Osteoblast (primary cell): ENCODE data around the gene RILPL2. TPM values are rescaled to one million over a fixed set of nuclear protein-coding genes. Genes with fewer than 3 reads are reported as not detected.
"Not testable (repeated sequence)": the region's sequence is repeated elsewhere in the genome, so short reads cannot be mapped to it uniquely, and the experiment has no call there.

Experiments
- DNase-seq: peaks from one replicate; pipeline ENCODE4 v3.0.0; 2011; ENCODE audit warnings: low spot score, mixed read lengths; ENCODE audit not compliant: insufficient read length; ENCODE audit errors: missing footprints
- H2AFZ ChIP-seq: 2 replicates; pipeline ENCODE4 v1.6.0; 2011; ENCODE audit warnings: mild to moderate bottlenecking, low read length
- H3K27ac ChIP-seq: 2 replicates; pipeline ENCODE4 v1.5.1; 2011; ENCODE audit warnings: mild to moderate bottlenecking, low read depth, low read length, moderate library complexity
- H3K27me3 ChIP-seq: 2 replicates; pipeline ENCODE4 v1.6.0; 2012; ENCODE audit warnings: mild to moderate bottlenecking, control low read depth, inconsistent platforms, low read length, moderate library complexity; ENCODE audit not compliant: insufficient read depth
- H3K36me3 ChIP-seq: 2 replicates; pipeline ENCODE4 v1.5.1; 2011; ENCODE audit warnings: mild to moderate bottlenecking, low read length, control low read depth, moderate library complexity; ENCODE audit not compliant: insufficient read depth
- H3K4me1 ChIP-seq: 2 replicates; pipeline ENCODE4 v1.5.1; 2011; ENCODE audit warnings: mild to moderate bottlenecking, low read length, control low read depth, moderate library complexity; ENCODE audit not compliant: insufficient read depth
- H3K4me2 ChIP-seq: 2 replicates; pipeline ENCODE4 v1.6.0; 2011; ENCODE audit warnings: mild to moderate bottlenecking, low read length; ENCODE audit not compliant: insufficient read depth
- H3K4me3 ChIP-seq: fragments of 200-600 bp; sonication (generic); 3 replicates; pipeline ENCODE4 v1.5.1; 2012; ENCODE audit warnings: mild to moderate bottlenecking, low read length, inconsistent platforms; ENCODE audit not compliant: insufficient read depth
- H3K79me2 ChIP-seq: 2 replicates; pipeline ENCODE4 v1.6.0; 2012; ENCODE audit warnings: mild to moderate bottlenecking, low read length, control low read depth, inconsistent platforms; ENCODE audit not compliant: insufficient read depth
- H3K9me3 ChIP-seq: 2 replicates; pipeline ENCODE4 v1.5.1; 2011; ENCODE audit warnings: low read depth, low read length, control low read depth
- H4K20me1 ChIP-seq: 2 replicates; pipeline ENCODE4 v1.6.0; 2012; ENCODE audit warnings: mild to moderate bottlenecking, low read length, control low read depth; ENCODE audit not compliant: insufficient read depth
- total RNA-seq: library from RNA; depleted of rRNA; stranded (reverse); fragments of >200 nt; gene quantifications from 2 replicates; pipeline ENCODE4 v1.2.3, GENCODE V29; 2012
- TF ChIP-seq, protein P1 (sequence below): IDR thresholded peaks from 2 replicates; pipeline ENCODE4 v1.5.1; 2011; ENCODE audit warnings: mild to moderate bottlenecking, low read depth, low read length, moderate library complexity; ENCODE audit errors: extremely low read depth

RILPL2 gene
- total RNA-seq, 1 donor: 5.1 TPM

DNA sequence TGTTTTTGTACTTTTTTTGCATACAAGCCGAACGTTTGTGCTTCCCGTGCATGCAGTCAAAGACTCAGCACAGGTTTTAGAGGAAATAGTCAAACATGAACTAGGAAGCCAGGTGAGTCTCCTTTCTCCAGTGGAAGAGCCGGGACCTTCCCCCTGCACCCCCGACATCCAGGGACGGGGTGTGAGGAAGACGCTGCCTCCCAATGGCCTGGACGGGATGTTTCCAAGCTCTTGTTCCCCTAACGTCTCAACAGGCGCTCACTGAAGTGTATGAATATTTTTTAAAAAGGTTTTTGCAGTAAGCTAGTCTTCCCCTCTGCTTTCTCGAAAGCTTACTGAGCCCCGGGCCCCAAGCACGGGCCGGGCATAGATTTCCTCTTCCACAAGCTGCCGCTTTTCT, 28.6 kb downstream of the RILPL2 start:
- H3K27me3 ChIP-seq, H3K4me3 ChIP-seq, H4K20me1 ChIP-seq, DNase-seq, H2AFZ ChIP-seq, H3K4me2 ChIP-seq, H3K9me3 ChIP-seq, H3K27ac ChIP-seq, H3K4me1 ChIP-seq: not testable (repeated sequence)
- H3K79me2 ChIP-seq: peaks cover 22% of the 10 kb centered on the region
- peaks cover 51% of the 10 kb centered on the region for H3K36me3 ChIP-seq

DNA sequence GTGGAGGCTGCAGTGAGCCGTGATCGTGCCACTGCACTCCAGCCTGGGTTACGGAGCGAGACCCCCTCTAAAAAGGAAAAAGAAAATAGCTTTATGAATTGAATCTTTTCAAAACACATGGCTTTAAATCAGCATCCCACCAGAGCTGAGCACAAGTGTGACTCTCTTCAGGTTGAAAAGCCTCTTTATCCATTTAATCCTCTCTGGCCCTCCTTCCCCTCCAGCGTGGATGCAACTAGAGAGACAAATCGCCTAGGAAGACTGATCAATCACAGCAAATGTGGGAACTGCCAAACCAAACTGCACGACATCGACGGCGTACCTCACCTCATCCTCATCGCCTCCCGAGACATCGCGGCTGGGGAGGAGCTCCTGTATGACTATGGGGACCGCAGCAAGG, 29.2 kb downstream of the RILPL2 start:
- not testable (repeated sequence) for H3K4me2 ChIP-seq, H4K20me1 ChIP-seq

DNA sequence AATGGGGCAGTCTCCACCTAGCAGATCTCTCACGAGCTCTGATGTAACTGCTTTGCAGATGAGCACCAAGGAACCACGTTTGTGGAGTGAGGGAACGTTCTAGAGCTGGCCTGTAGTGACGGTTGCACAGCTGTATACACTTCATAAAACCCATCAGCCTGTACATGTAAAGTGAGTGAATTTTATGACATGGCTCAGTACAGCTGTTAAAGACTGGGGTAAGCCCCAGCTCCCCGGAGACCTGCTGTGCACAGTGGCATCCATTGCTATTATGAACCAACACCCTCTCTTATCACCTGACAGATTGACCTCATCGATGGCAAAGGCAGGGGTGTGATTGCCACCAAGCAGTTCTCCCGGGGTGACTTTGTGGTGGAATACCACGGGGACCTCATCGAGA, 31.9 kb downstream of the RILPL2 start:
- Histone ChIP-seq H2AFZ (no peak overlapping the region), H3K9me3 (no peaks in the 10 kb centered on the region), H3K4me3 (no peak overlapping the region), H3K27me3 (no peaks in the 10 kb centered on the region), H3K27ac (no peak overlapping the region), H3K79me2 (peaks cover 54% of the 10 kb centered on the region), H4K20me1 (peaks cover 5% of the 10 kb centered on the region), H3K4me1 (no peaks in the 10 kb centered on the region), H3K4me2 (no peak overlapping the region), H3K36me3 (peaks cover 62% of the 10 kb centered on the region)
- TF ChIP-seq, protein P1, sequence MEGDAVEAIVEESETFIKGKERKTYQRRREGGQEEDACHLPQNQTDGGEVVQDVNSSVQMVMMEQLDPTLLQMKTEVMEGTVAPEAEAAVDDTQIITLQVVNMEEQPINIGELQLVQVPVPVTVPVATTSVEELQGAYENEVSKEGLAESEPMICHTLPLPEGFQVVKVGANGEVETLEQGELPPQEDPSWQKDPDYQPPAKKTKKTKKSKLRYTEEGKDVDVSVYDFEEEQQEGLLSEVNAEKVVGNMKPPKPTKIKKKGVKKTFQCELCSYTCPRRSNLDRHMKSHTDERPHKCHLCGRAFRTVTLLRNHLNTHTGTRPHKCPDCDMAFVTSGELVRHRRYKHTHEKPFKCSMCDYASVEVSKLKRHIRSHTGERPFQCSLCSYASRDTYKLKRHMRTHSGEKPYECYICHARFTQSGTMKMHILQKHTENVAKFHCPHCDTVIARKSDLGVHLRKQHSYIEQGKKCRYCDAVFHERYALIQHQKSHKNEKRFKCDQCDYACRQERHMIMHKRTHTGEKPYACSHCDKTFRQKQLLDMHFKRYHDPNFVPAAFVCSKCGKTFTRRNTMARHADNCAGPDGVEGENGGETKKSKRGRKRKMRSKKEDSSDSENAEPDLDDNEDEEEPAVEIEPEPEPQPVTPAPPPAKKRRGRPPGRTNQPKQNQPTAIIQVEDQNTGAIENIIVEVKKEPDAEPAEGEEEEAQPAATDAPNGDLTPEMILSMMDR: no peak
- no peak for DNase-seq

More for the DNA sequence above, 29.2 kb downstream of the RILPL2 start:
- peaks cover 58% of the 10 kb centered on the region for H3K36me3 ChIP-seq
- H2AFZ ChIP-seq, H3K4me3 ChIP-seq, H3K4me1 ChIP-seq, DNase-seq, H3K27ac ChIP-seq, H3K9me3 ChIP-seq, H3K27me3 ChIP-seq: not testable (repeated sequence)
- H3K79me2 ChIP-seq: peaks cover 29% of the 10 kb centered on the region

DNA sequence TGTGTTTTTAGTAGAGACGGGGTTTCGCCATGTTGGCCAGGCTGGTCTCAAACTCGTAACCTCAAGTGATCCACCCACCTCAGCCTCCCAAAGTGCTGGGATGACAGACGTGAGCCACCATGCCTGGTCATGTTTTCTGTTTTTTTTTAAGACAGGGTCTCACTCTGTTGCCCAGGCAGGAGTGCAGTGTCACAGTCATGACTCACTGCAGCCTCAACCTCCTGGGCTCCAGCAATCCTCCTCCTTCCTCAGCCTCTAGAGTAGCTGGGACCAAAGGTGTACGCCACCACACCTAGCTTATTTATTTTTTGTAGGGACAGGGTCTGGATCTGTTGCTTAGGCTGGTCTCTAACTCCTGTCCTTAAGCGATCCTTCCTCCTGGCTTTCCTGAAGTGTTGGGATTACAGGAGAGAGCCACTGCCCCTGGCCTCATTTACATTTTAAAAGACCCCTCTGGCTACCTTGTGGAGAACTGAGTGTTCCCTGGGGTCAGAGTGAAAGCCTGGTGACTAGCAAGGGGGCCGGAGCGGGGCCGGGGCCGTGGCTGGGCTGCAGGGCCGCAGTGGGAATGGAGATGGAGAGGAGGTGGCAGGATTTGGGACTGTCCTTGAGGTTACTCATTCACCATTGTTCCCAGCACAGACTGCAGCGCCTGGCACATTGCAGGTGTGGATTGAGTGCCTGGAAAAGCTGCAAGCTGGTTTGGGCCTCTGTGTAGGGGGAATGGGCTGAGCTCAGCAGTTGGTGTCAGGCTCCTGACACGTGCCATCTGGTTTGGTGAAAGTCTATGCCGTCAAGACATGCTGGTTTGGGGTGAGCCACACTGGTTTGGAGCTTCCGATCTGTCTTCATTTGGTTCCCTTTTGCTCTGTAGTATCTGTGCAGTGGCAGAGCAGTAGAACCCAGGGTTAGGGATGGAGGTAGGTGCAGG, 34.5 kb downstream of the RILPL2 start:
- no peak overlapping the region for H3K4me2 ChIP-seq
- H3K79me2 ChIP-seq: peaks cover 67% of the 10 kb centered on the region
- H2AFZ ChIP-seq: no peak overlapping the region
- H3K4me3 ChIP-seq: no peak overlapping the region
- peaks cover 5% of the 10 kb centered on the region for H4K20me1 ChIP-seq
- TF ChIP-seq, protein P1: no peak
- H3K9me3 ChIP-seq: no peaks in the 10 kb centered on the region
- H3K27me3 ChIP-seq: no peaks in the 10 kb centered on the region
- H3K4me1 ChIP-seq: peaks cover 21% of the 10 kb centered on the region
- H3K27ac ChIP-seq: peak overlapping the region; percentile 8
- no peak for DNase-seq
- peaks cover 64% of the 10 kb centered on the region for H3K36me3 ChIP-seq

DNA sequence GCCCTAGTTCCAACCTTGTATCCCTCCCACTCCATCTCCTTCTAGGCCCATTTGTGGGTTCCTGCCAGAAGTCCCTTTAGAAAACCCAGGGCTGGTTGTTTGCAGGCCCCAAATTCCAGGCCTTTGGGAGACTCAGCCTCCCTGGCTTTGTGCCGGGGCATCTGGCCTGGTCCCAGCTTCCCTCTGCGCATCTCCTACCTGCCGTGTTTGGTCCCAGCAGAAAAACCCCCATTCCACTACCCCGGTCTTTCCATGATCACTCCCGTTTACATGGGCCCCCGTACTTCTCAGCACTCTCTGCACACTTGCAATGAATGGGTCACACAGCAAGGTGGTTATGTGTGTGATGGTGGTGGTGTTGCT, 37.2 kb downstream of the RILPL2 start:
- Histone ChIP-seq H2AFZ (no peak overlapping the region), H3K4me2 (peak overlapping the region; percentile 64), H3K4me3 (no peak overlapping the region), H4K20me1 (peaks cover 5% of the 10 kb centered on the region), H3K36me3 (peaks cover 63% of the 10 kb centered on the region), H3K4me1 (peaks cover 31% of the 10 kb centered on the region), H3K9me3 (no peaks in the 10 kb centered on the region), H3K27me3 (no peaks in the 10 kb centered on the region), H3K79me2 (peaks cover 84% of the 10 kb centered on the region), H3K27ac (peak overlapping the region; percentile 61)
- TF ChIP-seq, protein P1: no peak
- DNase-seq: no peak
